ENCODE results near the gene CLEC3A.

- TF ChIP-seq ELF4 (IDR thresholded peaks at IDR 0.05) (no peak), L3MBTL2 (conservative IDR thresholded peaks at IDR 0.05) (no peak), FOXA1 (IDR thresholded peaks at IDR 0.05) (no peak), FOXK2 (IDR thresholded peaks at IDR 0.05) (no peak), TARDBP (IDR thresholded peaks at IDR 0.05) (no peak), BHLHE40 (IDR thresholded peaks at IDR 0.05; ENCODE audit: borderline replicate concordance) (no peak), SUZ12 (IDR thresholded peaks at IDR 0.05) (no peak), ARNT (IDR thresholded peaks at IDR 0.05) (no peak), SP1 (IDR thresholded peaks at IDR 0.05) (no peak), FOXM1 (IDR thresholded peaks at IDR 0.05; ENCODE audit: borderline replicate concordance) (no peak)
Measured at GRCh38 chr16:78057803-78058564, 35.6 kb downstream of the CLEC3A start.

All from HEK293T (cell line).